ENCODE measurements around the gene RAB43.

The RAB43 gene

DNA sequence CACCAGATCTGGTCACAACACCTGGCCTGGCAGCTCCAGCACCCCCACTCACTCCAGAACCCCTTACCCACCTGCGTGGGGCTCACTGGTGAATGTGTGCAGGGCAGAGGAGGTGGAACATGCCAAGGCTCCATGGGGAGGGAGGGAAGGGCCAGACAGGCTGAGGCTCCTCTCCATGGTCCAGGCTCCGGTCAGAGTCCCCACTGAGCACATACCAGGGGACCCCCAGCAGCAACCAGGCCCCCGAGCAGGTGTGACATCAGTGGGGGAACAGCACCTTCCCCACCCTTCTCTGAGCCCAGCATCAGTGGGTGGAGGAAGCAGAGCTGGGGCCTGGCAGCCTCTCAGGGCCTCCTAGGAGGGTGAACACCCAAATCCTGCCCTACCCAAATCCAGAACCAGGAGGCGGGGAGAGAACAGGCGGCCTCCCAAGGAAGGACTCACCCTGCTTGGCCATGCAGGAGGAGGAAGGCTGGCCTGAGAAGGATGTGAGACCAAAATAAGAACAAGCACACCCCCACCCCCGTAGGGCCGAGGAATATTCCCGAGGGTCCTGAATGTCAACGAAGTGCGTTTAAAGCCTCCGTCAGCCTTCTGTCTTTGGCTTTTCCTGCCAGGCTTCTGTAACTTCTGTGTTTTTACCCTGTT, 62.2 kb downstream of the RAB43 start:
- no peak overlapping the region for H2AFZ ChIP-seq (ENCODE audit: low read length)
- TF ChIP-seq, protein P1, sequence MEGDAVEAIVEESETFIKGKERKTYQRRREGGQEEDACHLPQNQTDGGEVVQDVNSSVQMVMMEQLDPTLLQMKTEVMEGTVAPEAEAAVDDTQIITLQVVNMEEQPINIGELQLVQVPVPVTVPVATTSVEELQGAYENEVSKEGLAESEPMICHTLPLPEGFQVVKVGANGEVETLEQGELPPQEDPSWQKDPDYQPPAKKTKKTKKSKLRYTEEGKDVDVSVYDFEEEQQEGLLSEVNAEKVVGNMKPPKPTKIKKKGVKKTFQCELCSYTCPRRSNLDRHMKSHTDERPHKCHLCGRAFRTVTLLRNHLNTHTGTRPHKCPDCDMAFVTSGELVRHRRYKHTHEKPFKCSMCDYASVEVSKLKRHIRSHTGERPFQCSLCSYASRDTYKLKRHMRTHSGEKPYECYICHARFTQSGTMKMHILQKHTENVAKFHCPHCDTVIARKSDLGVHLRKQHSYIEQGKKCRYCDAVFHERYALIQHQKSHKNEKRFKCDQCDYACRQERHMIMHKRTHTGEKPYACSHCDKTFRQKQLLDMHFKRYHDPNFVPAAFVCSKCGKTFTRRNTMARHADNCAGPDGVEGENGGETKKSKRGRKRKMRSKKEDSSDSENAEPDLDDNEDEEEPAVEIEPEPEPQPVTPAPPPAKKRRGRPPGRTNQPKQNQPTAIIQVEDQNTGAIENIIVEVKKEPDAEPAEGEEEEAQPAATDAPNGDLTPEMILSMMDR (IDR thresholded peaks at IDR 0.05; ENCODE audit: low read length) = no peak
- no peak for TF ChIP-seq EZH2 (IDR thresholded peaks at IDR 0.05; ENCODE audit: borderline replicate concordance, low read length)
- no peak overlapping the region for H3K4me2 ChIP-seq (ENCODE audit: low read length)
- H3K4me1 ChIP-seq (ENCODE audit: insufficient read depth, low read length, severe bottlenecking) = peaks cover 10% of the 10 kb centered on the region
- H3K27ac ChIP-seq (ENCODE audit: low read depth, low read length, poor library complexity, severe bottlenecking) = no peak overlapping the region
- no peak overlapping the region for H3K9ac ChIP-seq (ENCODE audit: low read length)
- H3K79me2 ChIP-seq (ENCODE audit: insufficient read depth, low read length) = no peaks in the 10 kb centered on the region
- no peaks in the 10 kb centered on the region for H3F3A ChIP-seq (ENCODE audit: insufficient read depth, low read length)
- no peak overlapping the region for H3K4me3 ChIP-seq (ENCODE audit: low read depth, low read length, poor library complexity, severe bottlenecking)
- H4K20me1 ChIP-seq (ENCODE audit: insufficient read depth, low read length) = no peaks in the 10 kb centered on the region
- no peaks in the 10 kb centered on the region for H3K9me2 ChIP-seq (ENCODE audit: low read depth, low read length)
- no peaks in the 10 kb centered on the region for H3K9me3 ChIP-seq (ENCODE audit: low read length)
- H3K36me3 ChIP-seq (ENCODE audit: insufficient read depth, low read length) = no peaks in the 10 kb centered on the region
- no peaks in the 10 kb centered on the region; the same call in none of the 2 replicates for H3K27me3 ChIP-seq (ENCODE audit: insufficient read depth, low read length)

DNA sequence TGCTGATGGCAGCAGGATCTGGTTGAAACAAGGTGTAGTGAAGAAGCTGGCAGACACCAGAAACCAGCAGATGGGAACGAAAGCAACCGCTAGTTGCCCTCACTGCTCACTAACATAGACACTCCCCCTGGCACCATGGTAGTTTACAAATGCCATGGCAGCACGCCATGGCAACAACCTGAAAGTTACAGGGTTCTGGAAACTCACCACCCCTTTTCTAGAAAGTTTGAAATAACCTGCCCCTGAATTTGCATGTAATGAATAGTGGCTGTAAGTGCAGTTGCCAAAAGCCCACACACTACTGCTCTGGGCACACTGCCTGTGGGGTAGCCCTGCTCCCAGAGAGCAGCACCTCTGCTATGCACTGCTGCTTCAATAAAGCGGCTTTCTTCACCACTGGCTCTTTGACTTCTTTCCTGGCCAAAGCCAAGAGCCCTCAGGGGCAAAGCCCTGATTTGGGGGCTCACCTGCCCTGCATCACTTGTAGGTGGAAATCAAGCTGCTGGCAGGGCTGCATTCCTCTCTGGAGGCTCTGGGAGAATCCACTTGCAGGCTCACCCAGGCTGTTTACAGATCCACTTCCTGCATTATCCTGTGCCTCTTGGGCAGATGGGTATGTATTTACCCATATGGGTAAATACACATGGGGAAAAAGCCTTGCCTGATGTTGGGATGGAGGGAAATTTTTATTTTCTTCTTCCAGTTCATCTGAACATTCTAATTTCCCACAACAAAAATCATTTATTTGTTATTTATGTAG, 63.0 kb downstream of the RAB43 start:
- no peak overlapping the region for H3K9ac ChIP-seq (ENCODE audit: low read length)
- no peak overlapping the region for H3K4me2 ChIP-seq (ENCODE audit: low read length)
- no peaks in the 10 kb centered on the region for H3K9me3 ChIP-seq (ENCODE audit: low read length)
- H2AFZ ChIP-seq (ENCODE audit: low read length) = no peak overlapping the region
- no peaks in the 10 kb centered on the region for H3K79me2 ChIP-seq (ENCODE audit: insufficient read depth, low read length)
- H3K9me2 ChIP-seq (ENCODE audit: low read depth, low read length) = no peaks in the 10 kb centered on the region
- H3K27ac ChIP-seq (ENCODE audit: low read depth, low read length, poor library complexity, severe bottlenecking) = no peak overlapping the region
- no peaks in the 10 kb centered on the region for H3K36me3 ChIP-seq (ENCODE audit: insufficient read depth, low read length)
- no peak overlapping the region for H3K4me3 ChIP-seq (ENCODE audit: low read depth, low read length, poor library complexity, severe bottlenecking)
- no peaks in the 10 kb centered on the region; the same call in none of the 2 replicates for H3K27me3 ChIP-seq (ENCODE audit: insufficient read depth, low read length)
- no peaks in the 10 kb centered on the region for H3F3A ChIP-seq (ENCODE audit: insufficient read depth, low read length)
- TF ChIP-seq EZH2 (IDR thresholded peaks at IDR 0.05; ENCODE audit: borderline replicate concordance, low read length) = no peak
- TF ChIP-seq, protein P1 (IDR thresholded peaks at IDR 0.05; ENCODE audit: low read length) = peak; percentile 18; the same call in 1 of the 2 replicates
- H4K20me1 ChIP-seq (ENCODE audit: insufficient read depth, low read length) = no peaks in the 10 kb centered on the region
- H3K4me1 ChIP-seq (ENCODE audit: insufficient read depth, low read length, severe bottlenecking) = peaks cover 12% of the 10 kb centered on the region

- Histone ChIP-seq H3K9ac (ENCODE audit: low read length) (no peak overlapping the region), H4K20me1 (ENCODE audit: insufficient read depth, low read length) (no peaks in the 10 kb centered on the region), H3K27ac (ENCODE audit: low read depth, low read length, poor library complexity, severe bottlenecking) (no peak overlapping the region), H3F3A (ENCODE audit: insufficient read depth, low read length) (no peaks in the 10 kb centered on the region), H3K9me2 (ENCODE audit: low read depth, low read length) (no peaks in the 10 kb centered on the region), H3K9me3 (ENCODE audit: low read length) (no peaks in the 10 kb centered on the region), H3K36me3 (ENCODE audit: insufficient read depth, low read length) (no peaks in the 10 kb centered on the region), H3K4me2 (ENCODE audit: low read length) (no peak overlapping the region), H3K4me3 (ENCODE audit: low read depth, low read length, poor library complexity, severe bottlenecking) (no peak overlapping the region), H3K4me1 (ENCODE audit: insufficient read depth, low read length, severe bottlenecking) (peaks cover 14% of the 10 kb centered on the region), H2AFZ (ENCODE audit: low read length) (no peak overlapping the region), H3K79me2 (ENCODE audit: insufficient read depth, low read length) (no peaks in the 10 kb centered on the region), H3K27me3 (ENCODE audit: insufficient read depth, low read length) (no peaks in the 10 kb centered on the region; the same call in none of the 2 replicates)
- no peak for TF ChIP-seq EZH2 (IDR thresholded peaks at IDR 0.05; ENCODE audit: borderline replicate concordance, low read length)
- TF ChIP-seq, protein P1 (IDR thresholded peaks at IDR 0.05; ENCODE audit: low read length) = no peak
Measured at GRCh38 chr3:129057249-129057648, 64.4 kb downstream of the RAB43 start.

Data from OCI-LY1 (cell line).